ENCODE results near the gene SRP54.
A peak's percentile ranks its signal among the peaks of the same experiment; 100 is the strongest.
"Not testable (repeated sequence)": the region's sequence is repeated elsewhere in the genome, so short reads cannot be mapped to it uniquely, and the experiment has no call there.

Gene SRP54

GRCh38 chr14:35032562-35032961, 49.8 kb downstream of the SRP54 start:
- no peak for DNase-seq (ENCODE audit: low read depth)
- no peak for TF ChIP-seq MAX (IDR thresholded peaks at IDR 0.05; ENCODE audit: low read depth, low read length)
- TF ChIP-seq CTCF (IDR thresholded peaks at IDR 0.05; ENCODE audit: low read depth, low read length): no peak
- H3K4me3 ChIP-seq (ENCODE audit: low read depth, low read length): no peak overlapping the region

GRCh38 chr14:35034440-35034833, 51.6 kb downstream of the SRP54 start:
- no peak for DNase-seq (ENCODE audit: low read depth)
- no peak overlapping the region for H3K4me3 ChIP-seq (ENCODE audit: low read depth, low read length)
- TF ChIP-seq MYC (IDR thresholded peaks at IDR 0.05; ENCODE audit: low read depth, low read length): no peak
- TF ChIP-seq POLR2A (IDR thresholded peaks at IDR 0.05; ENCODE audit: extremely low read depth, insufficient read length): no peak
- no peak for TF ChIP-seq CTCF (IDR thresholded peaks at IDR 0.05; ENCODE audit: low read depth, low read length)
- no peak for TF ChIP-seq MAX (IDR thresholded peaks at IDR 0.05; ENCODE audit: low read depth, low read length)

- not testable (repeated sequence) for DNase-seq (ENCODE audit: low read depth); H3K4me3 ChIP-seq (ENCODE audit: low read depth, low read length)
Observed at GRCh38 chr14:35034944-35035554, 52.3 kb downstream of the SRP54 start.

- DNase-seq (ENCODE audit: low read depth); H3K4me3 ChIP-seq (ENCODE audit: low read depth, low read length): not testable (repeated sequence)
Observed at GRCh38 chr14:35038312-35038711, 55.5 kb downstream of the SRP54 start.

- DNase-seq (ENCODE audit: low read depth): no peak
- no peak overlapping the region for H3K4me3 ChIP-seq (ENCODE audit: low read depth, low read length)
- TF ChIP-seq CTCF (IDR thresholded peaks at IDR 0.05; ENCODE audit: low read depth, low read length) (no peak), POLR2A (IDR thresholded peaks at IDR 0.05; ENCODE audit: extremely low read depth, insufficient read length) (no peak), MYC (IDR thresholded peaks at IDR 0.05; ENCODE audit: low read depth, low read length) (no peak), MAX (IDR thresholded peaks at IDR 0.05; ENCODE audit: low read depth, low read length) (no peak)
Observed at GRCh38 chr14:35042632-35043031, 59.8 kb downstream of the SRP54 start.

- DNase-seq (ENCODE audit: low read depth): no peak
- TF ChIP-seq MAX (IDR thresholded peaks at IDR 0.05; ENCODE audit: low read depth, low read length): no peak
- no peak for TF ChIP-seq CTCF (IDR thresholded peaks at IDR 0.05; ENCODE audit: low read depth, low read length)
- TF ChIP-seq POLR2A (IDR thresholded peaks at IDR 0.05; ENCODE audit: extremely low read depth, insufficient read length): no peak
- TF ChIP-seq MYC (IDR thresholded peaks at IDR 0.05; ENCODE audit: low read depth, low read length): no peak
- H3K4me3 ChIP-seq (ENCODE audit: low read depth, low read length): no peak overlapping the region
Observed at GRCh38 chr14:35043046-35043445, 60.3 kb downstream of the SRP54 start.

GRCh38 chr14:35044939-35045797, 62.4 kb downstream of the SRP54 start:
- TF ChIP-seq MYC (IDR thresholded peaks at IDR 0.05; ENCODE audit: low read depth, low read length): no peak
- TF ChIP-seq MAX (IDR thresholded peaks at IDR 0.05; ENCODE audit: low read depth, low read length): no peak
- no peak for TF ChIP-seq POLR2A (IDR thresholded peaks at IDR 0.05; ENCODE audit: extremely low read depth, insufficient read length)
- TF ChIP-seq CTCF (IDR thresholded peaks at IDR 0.05; ENCODE audit: low read depth, low read length): no peak
- peak overlapping the region; percentile 86 for H3K4me3 ChIP-seq (ENCODE audit: low read depth, low read length)
- no peak for DNase-seq (ENCODE audit: low read depth)
